ENCODE results near the gene SULT2A1.

SULT2A1 gene

DNA sequence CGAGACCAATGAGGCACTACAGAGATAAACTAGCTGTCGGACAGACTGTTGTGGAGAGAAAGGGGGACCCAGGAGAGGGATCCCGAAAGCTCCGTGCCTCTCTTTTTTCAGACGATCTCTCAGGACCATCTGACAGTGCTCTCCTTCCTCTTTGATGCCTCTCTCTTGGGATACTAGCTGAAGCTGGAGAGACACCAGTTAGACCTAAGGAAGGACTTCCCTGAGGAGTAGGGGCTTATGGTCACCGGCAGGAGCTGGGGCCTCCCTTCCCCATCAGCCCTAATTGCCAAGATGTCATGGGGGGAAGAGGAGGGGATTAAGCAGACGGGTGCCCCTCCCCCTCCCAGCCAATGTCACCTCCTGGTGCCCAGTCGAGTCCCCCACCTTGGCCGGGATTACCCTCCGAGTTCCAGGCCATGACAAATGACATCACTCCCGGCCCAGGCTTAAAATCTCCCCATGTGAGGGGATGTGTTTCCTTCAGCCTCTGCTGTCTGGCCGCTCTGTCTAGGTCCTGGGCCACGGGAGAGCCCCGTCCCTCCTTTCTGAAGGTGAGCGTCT lies 64.6 kb downstream of the SULT2A1 start, which contains the start of gene CRX:
Gene CRX, plus strand, starts transcription at position 478 of the 561 bp plus-strand sequence. CDS start 12,507 bp downstream, outside the sequence.
- no peak for TF ChIP-seq POLR2AphosphoS5 (IDR thresholded peaks at IDR 0.05; ENCODE audit: low read depth, low read length)
- TF ChIP-seq TAF1 (IDR thresholded peaks at IDR 0.05; ENCODE audit: borderline replicate concordance, insufficient read depth, low read length) = no peak
- TF ChIP-seq SIN3A (IDR thresholded peaks at IDR 0.05; ENCODE audit: borderline replicate concordance, insufficient read depth, low read length) = no peak
- TF ChIP-seq FOXP2 (optimal IDR thresholded peaks at IDR 0.05; ENCODE audit: borderline replicate concordance, extremely low read depth, extremely low read length, insufficient read depth) = no peak
- TF ChIP-seq, protein P1, sequence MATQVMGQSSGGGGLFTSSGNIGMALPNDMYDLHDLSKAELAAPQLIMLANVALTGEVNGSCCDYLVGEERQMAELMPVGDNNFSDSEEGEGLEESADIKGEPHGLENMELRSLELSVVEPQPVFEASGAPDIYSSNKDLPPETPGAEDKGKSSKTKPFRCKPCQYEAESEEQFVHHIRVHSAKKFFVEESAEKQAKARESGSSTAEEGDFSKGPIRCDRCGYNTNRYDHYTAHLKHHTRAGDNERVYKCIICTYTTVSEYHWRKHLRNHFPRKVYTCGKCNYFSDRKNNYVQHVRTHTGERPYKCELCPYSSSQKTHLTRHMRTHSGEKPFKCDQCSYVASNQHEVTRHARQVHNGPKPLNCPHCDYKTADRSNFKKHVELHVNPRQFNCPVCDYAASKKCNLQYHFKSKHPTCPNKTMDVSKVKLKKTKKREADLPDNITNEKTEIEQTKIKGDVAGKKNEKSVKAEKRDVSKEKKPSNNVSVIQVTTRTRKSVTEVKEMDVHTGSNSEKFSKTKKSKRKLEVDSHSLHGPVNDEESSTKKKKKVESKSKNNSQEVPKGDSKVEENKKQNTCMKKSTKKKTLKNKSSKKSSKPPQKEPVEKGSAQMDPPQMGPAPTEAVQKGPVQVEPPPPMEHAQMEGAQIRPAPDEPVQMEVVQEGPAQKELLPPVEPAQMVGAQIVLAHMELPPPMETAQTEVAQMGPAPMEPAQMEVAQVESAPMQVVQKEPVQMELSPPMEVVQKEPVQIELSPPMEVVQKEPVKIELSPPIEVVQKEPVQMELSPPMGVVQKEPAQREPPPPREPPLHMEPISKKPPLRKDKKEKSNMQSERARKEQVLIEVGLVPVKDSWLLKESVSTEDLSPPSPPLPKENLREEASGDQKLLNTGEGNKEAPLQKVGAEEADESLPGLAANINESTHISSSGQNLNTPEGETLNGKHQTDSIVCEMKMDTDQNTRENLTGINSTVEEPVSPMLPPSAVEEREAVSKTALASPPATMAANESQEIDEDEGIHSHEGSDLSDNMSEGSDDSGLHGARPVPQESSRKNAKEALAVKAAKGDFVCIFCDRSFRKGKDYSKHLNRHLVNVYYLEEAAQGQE (IDR thresholded peaks at IDR 0.05; ENCODE audit: insufficient read depth in 1 of 2, low read depth in 2 of 2, low read length in 2 of 2) = no peak

All from PFSK-1 (cell line).